Spleen (tissue), 11 donors: ENCODE results near the gene FKBP10. TPM values are rescaled to one million over a fixed set of nuclear protein-coding genes. Genes with fewer than 3 reads are reported as not detected.
A peak's percentile ranks its signal among the peaks of the same experiment; 100 is the strongest.

ENCODE experiments used
- DNase-seq: peaks from one replicate; pipeline ENCODE4 v3.0.0-alpha.2; 2020
- H3K27ac ChIP-seq, 8 donors: fragments of 200-600 bp; sonication (generic) in 7 of 8; 1 replicate in 4 of 8; 2 replicates in 4 of 8; pipeline versions ENCODE4 v1.5.0 to v1.8.0; 2016 to 2021; ENCODE audit warnings: inconsistent platforms in 4 of 8, mild to moderate bottlenecking in 4 of 8, moderate library complexity in 1 of 8
- H3K27me3 ChIP-seq, 7 donors: fragments of 200-600 bp; sonication (generic) in 6 of 7; replicated peaks in 1 of 7; 1 replicate in 4 of 7; 2 replicates in 3 of 7; pipeline versions ENCODE4 v1.5.0 to v1.8.0; 2016 to 2021; ENCODE audit warnings: inconsistent platforms in 3 of 7, mild to moderate bottlenecking in 1 of 7
- H3K36me3 ChIP-seq, 6 donors: fragments of 200-600 bp; sonication (generic) in 5 of 6; 1 replicate in 4 of 6; 2 replicates in 2 of 6; pipeline versions ENCODE4 v1.5.0 to v1.8.0; 2016 to 2021; ENCODE audit warnings: inconsistent platforms in 2 of 6
- H3K4me1 ChIP-seq, 6 donors: fragments of 200-600 bp; sonication (generic) in 5 of 6; 1 replicate in 3 of 6; 2 replicates in 3 of 6; pipeline versions ENCODE4 v1.5.0 to v1.8.0; 2016 to 2021; ENCODE audit warnings: inconsistent platforms in 3 of 6
- H3K4me3 ChIP-seq, 8 donors: fragments of 200-600 bp; sonication (generic) in 7 of 8; 1 replicate in 4 of 8; 2 replicates in 4 of 8; pipeline versions ENCODE4 v1.5.0 to v1.8.0; 2016 to 2021; ENCODE audit warnings: inconsistent platforms in 4 of 8, mild to moderate bottlenecking in 4 of 8, moderate library complexity in 2 of 8
- H3K9me3 ChIP-seq, 8 donors: fragments of 200-600 bp; sonication (generic) in 7 of 8; 1 replicate in 4 of 8; 2 replicates in 4 of 8; pipeline versions ENCODE4 v1.5.0 to v1.8.0; 2016 to 2021; ENCODE audit warnings: inconsistent platforms in 4 of 8
- POLR2A ChIP-seq, 3 donors: fragments of 450-650 bp; IDR thresholded peaks; one replicate each; pipeline ENCODE4 v1.5.1; 2017; ENCODE audit warnings: antibody characterized with exemption in 3 of 3, mild to moderate bottlenecking in 1 of 3
- POLR2AphosphoS5 ChIP-seq, 3 donors: sonication (generic); formaldehyde crosslinking; IDR thresholded peaks; one replicate each; pipeline ENCODE4 v1.5.1; 2017; ENCODE audit warnings: antibody characterized with exemption in 3 of 3
- WGBS, 5 donors: extraction: QIAGEN DNeasy Blood & Tissue Kit in 3 of 5; methylation state at CpG; one replicate each; pipeline versions ENCODE4 v1.1.5 to v1.1.7; 2013 to 2018; 5-methylcytosine and 5-hydroxymethylcytosine counted together
- intact Hi-C: fragments of 100-400 bp; cut with DNase I; formaldehyde crosslinking; loops from one replicate; pipeline ENCODE4 v1.15.0; 2023; ENCODE audit warnings: low total_unique reads
- polyA plus RNA-seq, 3 donors: library from polyadenylated mRNA; stranded (reverse); fragments of 200-250 nt; gene quantifications; one replicate each; pipeline ENCODE4 v1.2.1, GENCODE V29; 2013
- total RNA-seq, 7 donors: library from RNA; depleted of rRNA in 3 of 7; stranded (reverse); fragments of >200 nt in 3 of 7; fragmentation: NEBNext Ultra II Directional in 4 of 7; extraction: Animal tissue kit (Norgen Biotek cat#: 25700) in 4 of 7; gene quantifications; one replicate each; pipeline versions ENCODE4 v1.1.0 to v1.2.1, GENCODE V29; 2016 to 2021
- TF ChIP-seq, protein P1 (sequence below), 11 experiments: fragments of 200-600 bp in 7 of 11; fragments of 450-650 bp in 4 of 11; sonication (generic) in 4 of 11; IDR thresholded peaks in 8 of 11; conservative IDR thresholded peaks in 3 of 11; 1 replicate in 7 of 11; 2 replicates in 4 of 11; pipeline versions ENCODE4 v1.4.0 to v1.8.0; 2016 to 2021; ENCODE audit warnings: antibody characterized with exemption in 11 of 11, inconsistent platforms in 4 of 11, mild to moderate bottlenecking in 1 of 11
- donor health status: healthy with polysubstance abuse.
- donor health status: DM: no; HTN: no; CAD: no; lungs with moderate emphysema.
- donor health status: DM: no; HTN: no; CAD: no.
- donor health status: Bipolar disorder and iron deficiency.
- donor health status: healthy.
- donor health status: DM: no; HTN: no; CAD: no.
- donor health status: DM: yes; HTN: yes; CAD: no.

FKBP10 gene
- total and polyA plus RNA-seq, 10 donors = 9.6 to 30.8 (median 16.2) TPM

GRCh38 chr17:41767324-41768042 is 45.3 kb upstream of the FKBP10 start:
- 86 to 95% (median 91%) methylated on average over 10 to 18 of the region's 18 CpGs for WGBS, 5 donors
- no peak overlapping the region for H3K4me3 ChIP-seq
- H3K9me3 ChIP-seq = no peaks in the 10 kb centered on the region
- no peak overlapping the region for H3K27ac ChIP-seq
- intact Hi-C loops = no loop called here
- H3K27me3 ChIP-seq = no peaks in the 10 kb centered on the region
- peaks cover 0 to 6% (median under 1%) of the 10 kb centered on the region in 6 donors for H3K4me1 ChIP-seq
- TF ChIP-seq POLR2A (IDR thresholded peaks at IDR 0.05) (no peak), POLR2AphosphoS5 (IDR thresholded peaks at IDR 0.05) (no peak)
- TF ChIP-seq, protein P1, sequence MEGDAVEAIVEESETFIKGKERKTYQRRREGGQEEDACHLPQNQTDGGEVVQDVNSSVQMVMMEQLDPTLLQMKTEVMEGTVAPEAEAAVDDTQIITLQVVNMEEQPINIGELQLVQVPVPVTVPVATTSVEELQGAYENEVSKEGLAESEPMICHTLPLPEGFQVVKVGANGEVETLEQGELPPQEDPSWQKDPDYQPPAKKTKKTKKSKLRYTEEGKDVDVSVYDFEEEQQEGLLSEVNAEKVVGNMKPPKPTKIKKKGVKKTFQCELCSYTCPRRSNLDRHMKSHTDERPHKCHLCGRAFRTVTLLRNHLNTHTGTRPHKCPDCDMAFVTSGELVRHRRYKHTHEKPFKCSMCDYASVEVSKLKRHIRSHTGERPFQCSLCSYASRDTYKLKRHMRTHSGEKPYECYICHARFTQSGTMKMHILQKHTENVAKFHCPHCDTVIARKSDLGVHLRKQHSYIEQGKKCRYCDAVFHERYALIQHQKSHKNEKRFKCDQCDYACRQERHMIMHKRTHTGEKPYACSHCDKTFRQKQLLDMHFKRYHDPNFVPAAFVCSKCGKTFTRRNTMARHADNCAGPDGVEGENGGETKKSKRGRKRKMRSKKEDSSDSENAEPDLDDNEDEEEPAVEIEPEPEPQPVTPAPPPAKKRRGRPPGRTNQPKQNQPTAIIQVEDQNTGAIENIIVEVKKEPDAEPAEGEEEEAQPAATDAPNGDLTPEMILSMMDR (IDR thresholded peaks at IDR 0.05 in 8 of 11, conservative IDR thresholded peaks at IDR 0.05 in 3 of 11) = no peak
- H3K36me3 ChIP-seq = peaks cover 0 to 87% (median 37%) of the 10 kb centered on the region in 6 donors
- DNase-seq = no peak

DNA sequence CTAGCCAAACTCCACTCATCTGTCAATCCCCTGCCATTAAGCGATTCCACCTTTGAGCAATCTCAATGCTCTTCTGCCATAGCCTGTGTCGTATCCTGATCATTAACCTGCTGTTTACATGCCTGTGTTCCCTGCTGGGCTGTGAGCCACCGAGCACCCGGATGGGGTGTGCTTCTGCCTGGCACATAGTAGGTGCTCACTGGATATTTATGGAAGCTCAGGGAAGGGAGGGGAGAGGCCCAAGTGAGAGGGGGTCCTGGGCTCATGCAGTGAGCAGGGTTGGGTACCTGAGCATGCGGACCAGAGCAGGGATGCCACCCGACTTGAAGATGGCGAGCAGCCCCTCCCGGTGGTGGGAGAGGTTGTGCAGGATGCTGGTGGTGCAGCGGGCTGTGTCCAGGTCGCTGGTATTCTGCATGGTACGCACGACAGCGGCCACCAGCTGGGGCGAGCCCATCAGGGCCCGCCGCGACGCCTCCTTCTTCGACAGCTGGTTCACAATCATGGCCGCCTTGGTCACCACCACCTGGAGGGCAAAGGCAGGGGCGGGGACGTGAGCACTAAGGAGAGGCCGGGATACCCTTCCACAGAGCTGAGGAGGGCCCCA is 44.0 kb upstream of the FKBP10 start:
- WGBS, 5 donors = 93 to 94% (median 94%) methylated on average over 22 to 23 of the region's 23 CpGs
- no peak for TF ChIP-seq POLR2AphosphoS5 (IDR thresholded peaks at IDR 0.05)
- no peak for TF ChIP-seq POLR2A (IDR thresholded peaks at IDR 0.05)
- TF ChIP-seq, protein P1 (IDR thresholded peaks at IDR 0.05 in 8 of 11, conservative IDR thresholded peaks at IDR 0.05 in 3 of 11) = no peak

GRCh38 chr17:41769346-41769862 is 43.4 kb upstream of the FKBP10 start:
- no peak for DNase-seq
- no peaks in the 10 kb centered on the region for H3K27me3 ChIP-seq
- H3K27ac ChIP-seq = no peak overlapping the region
- peaks cover 0 to 71% (median 27%) of the 10 kb centered on the region in 6 donors for H3K36me3 ChIP-seq
- TF ChIP-seq POLR2AphosphoS5 (IDR thresholded peaks at IDR 0.05) = peak in 1 of 3 donors; percentile 10
- TF ChIP-seq POLR2A (IDR thresholded peaks at IDR 0.05) = no peak
- H3K4me1 ChIP-seq = peaks cover 0 to 22% (median 3%) of the 10 kb centered on the region in 6 donors
- intact Hi-C loops = no loop called here
- WGBS, 5 donors = 86 to 95% (median 93%) methylated on average over 8 to 16 of the region's 16 CpGs
- no peaks in the 10 kb centered on the region for H3K9me3 ChIP-seq
- H3K4me3 ChIP-seq = no peak overlapping the region

More for the DNA sequence above, 44.0 kb upstream of the FKBP10 start:
- Histone ChIP-seq H3K9me3 (no peaks in the 10 kb centered on the region), H3K27ac (no peak overlapping the region), H3K4me3 (no peak overlapping the region), H3K4me1 (peaks cover 0 to 16% (median 3%) of the 10 kb centered on the region in 6 donors), H3K27me3 (no peaks in the 10 kb centered on the region), H3K36me3 (peaks cover 0 to 74% (median 28%) of the 10 kb centered on the region in 6 donors)
- no peak for DNase-seq
- intact Hi-C loops = no loop called here

GRCh38 chr17:41769985-41770384 is 42.8 kb upstream of the FKBP10 start:
- peaks cover 0 to 65% (median 23%) of the 10 kb centered on the region in 6 donors for H3K36me3 ChIP-seq
- WGBS, 5 donors = 60 to 93% (median 75%) methylated on average over 2 to 3 of the region's 3 CpGs
- no peak overlapping the region for H3K27ac ChIP-seq
- intact Hi-C loops = no loop called here
- no peak overlapping the region for H3K4me3 ChIP-seq
- no peak for DNase-seq
- H3K9me3 ChIP-seq = no peaks in the 10 kb centered on the region
- TF ChIP-seq POLR2AphosphoS5 (IDR thresholded peaks at IDR 0.05) = no peak
- TF ChIP-seq, protein P1 (IDR thresholded peaks at IDR 0.05 in 8 of 11, conservative IDR thresholded peaks at IDR 0.05 in 3 of 11) = no peak
- TF ChIP-seq POLR2A (IDR thresholded peaks at IDR 0.05) = no peak
- peaks cover 0 to 28% (median 6%) of the 10 kb centered on the region in 6 donors for H3K4me1 ChIP-seq
- no peaks in the 10 kb centered on the region for H3K27me3 ChIP-seq
